ENCODE data around the gene EXPH5.

EXPH5 gene

GRCh38 chr11:108468478-108468864 lies 125.1 kb downstream of the EXPH5 start:
- DNase-seq (ENCODE audit: low spot score): no peak

DNA sequence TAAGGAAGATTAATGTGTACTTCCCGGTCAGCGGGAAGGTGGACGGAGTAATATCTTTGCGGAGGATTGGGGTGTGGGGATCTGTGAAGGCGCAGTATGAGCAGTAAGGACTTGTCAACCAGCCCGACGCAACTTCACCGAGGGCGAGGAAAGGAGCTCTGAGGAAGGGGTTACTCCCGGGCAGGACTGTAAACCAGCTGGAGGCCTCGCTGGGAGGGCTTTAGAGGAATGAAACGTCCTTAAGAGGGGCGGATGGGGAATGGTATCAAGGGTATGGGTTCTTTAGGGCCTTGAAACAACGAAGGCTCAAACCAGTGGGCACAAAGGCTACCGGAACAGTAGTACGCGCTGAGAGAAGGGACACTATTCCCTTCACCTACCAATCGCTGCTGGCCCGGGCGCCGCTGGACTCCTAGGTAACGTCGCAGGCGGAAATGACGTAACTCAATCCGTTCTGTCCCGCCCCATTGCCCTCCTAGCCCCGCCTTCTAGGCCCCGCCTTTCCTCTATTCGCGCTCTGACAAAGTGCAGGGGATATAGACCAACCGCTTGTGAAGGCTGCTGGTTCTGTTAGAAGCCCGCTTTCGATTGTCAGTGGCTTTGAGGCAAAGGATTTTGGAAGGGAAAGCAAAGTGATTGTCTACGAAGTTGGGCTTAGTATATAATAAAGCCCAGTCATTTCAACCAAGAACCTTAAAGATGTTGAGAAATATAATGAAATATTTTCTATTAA lies 126.3 kb downstream of the EXPH5 start, which contains the start of gene C11orf65:
C11orf65 (minus strand) TSS at position 439 of the 733 bp plus-strand sequence. CDS start 5,970 bp downstream, outside the sequence.
- DNase-seq (ENCODE audit: low spot score): peak; percentile 84

GRCh38 chr11:108466405-108466804 lies 127.2 kb downstream of the EXPH5 start:
- no peak for DNase-seq (ENCODE audit: low spot score)
